ENCODE measurements around the gene LRRC75B. TPM values are rescaled to one million over a fixed set of nuclear protein-coding genes. Genes with fewer than 3 reads are reported as not detected.

LRRC75B gene
- polyA plus RNA-seq, 1 donor from 2014 or later = 12.2 TPM

- no peaks in the 10 kb centered on the region for H3K9me2 ChIP-seq (ENCODE audit: insufficient read depth, low read length)
- no peaks in the 10 kb centered on the region for H3K79me2 ChIP-seq (replicated peaks; ENCODE audit: insufficient read depth, low read length)
- TF ChIP-seq EZH2 (IDR thresholded peaks at IDR 0.05; ENCODE audit: borderline replicate concordance, insufficient read depth, low read length, poor library complexity, severe bottlenecking) (no peak), REST (IDR thresholded peaks at IDR 0.05; ENCODE audit: borderline replicate concordance) (no peak)
- no peaks in the 10 kb centered on the region for H3K9me3 ChIP-seq (ENCODE audit: low read length)
- H3K4me3 ChIP-seq (ENCODE audit: low read length) = no peak overlapping the region
- H3K9ac ChIP-seq (ENCODE audit: low read length) = no peak overlapping the region
- no peak overlapping the region for H2AFZ ChIP-seq (ENCODE audit: low read depth, low read length)
- H4K20me1 ChIP-seq (ENCODE audit: insufficient read depth) = no peaks in the 10 kb centered on the region
- H3K27me3 ChIP-seq (ENCODE audit: insufficient read depth, low read depth, low read length) = no peaks in the 10 kb centered on the region
- H3K27ac ChIP-seq (ENCODE audit: low read length) = no peak overlapping the region
- H3K36me3 ChIP-seq (ENCODE audit: insufficient read depth, low read length) = no peaks in the 10 kb centered on the region
- no peaks in the 10 kb centered on the region for H3F3A ChIP-seq (ENCODE audit: insufficient read depth, low read length, poor library complexity, severe bottlenecking)
- H3K4me2 ChIP-seq (ENCODE audit: low read length) = no peak overlapping the region
These were observed 3.0 kb upstream of the LRRC75B start for GRCh38 chr22:24595863-24596262.

- Histone ChIP-seq H3K9me3 (ENCODE audit: low read length) (no peaks in the 10 kb centered on the region), H3K36me3 (ENCODE audit: insufficient read depth, low read length) (no peaks in the 10 kb centered on the region), H3K4me2 (ENCODE audit: low read length) (no peak overlapping the region), H3K79me2 (replicated peaks; ENCODE audit: insufficient read depth, low read length) (no peaks in the 10 kb centered on the region), H3K9ac (ENCODE audit: low read length) (no peak overlapping the region), H3K27ac (ENCODE audit: low read length) (no peak overlapping the region), H3K9me2 (ENCODE audit: insufficient read depth, low read length) (no peaks in the 10 kb centered on the region), H4K20me1 (ENCODE audit: insufficient read depth) (no peaks in the 10 kb centered on the region), H3K27me3 (ENCODE audit: insufficient read depth, low read depth, low read length) (no peaks in the 10 kb centered on the region), H2AFZ (ENCODE audit: low read depth, low read length) (no peak overlapping the region), H3F3A (ENCODE audit: insufficient read depth, low read length, poor library complexity, severe bottlenecking) (no peaks in the 10 kb centered on the region), H3K4me3 (ENCODE audit: low read length) (no peak overlapping the region)
- TF ChIP-seq EZH2 (IDR thresholded peaks at IDR 0.05; ENCODE audit: borderline replicate concordance, insufficient read depth, low read length, poor library complexity, severe bottlenecking) (no peak), TAF1 (IDR thresholded peaks at IDR 0.05; ENCODE audit: low read depth) (no peak), SMC3 (conservative IDR thresholded peaks at IDR 0.05; ENCODE audit: poor library complexity) (no peak), MXI1 (conservative IDR thresholded peaks at IDR 0.05; ENCODE audit: poor library complexity, severe bottlenecking) (no peak), REST (IDR thresholded peaks at IDR 0.05; ENCODE audit: borderline replicate concordance) (no peak), RAD21 (conservative IDR thresholded peaks at IDR 0.05) (no peak), EP300 (conservative IDR thresholded peaks at IDR 0.05; ENCODE audit: poor library complexity, severe bottlenecking) (no peak), POLR2AphosphoS5 (IDR thresholded peaks at IDR 0.05) (no peak), CTCF (IDR thresholded peaks at IDR 0.05; ENCODE audit: poor library complexity, severe bottlenecking) (no peak)
These were observed 2.4 kb upstream of the LRRC75B start for GRCh38 chr22:24595228-24595627.

Data from neural cell (in vitro differentiated cells).